ENCODE data around the gene CISTR.
"Not testable (repeated sequence)": the region's sequence is repeated elsewhere in the genome, so short reads cannot be mapped to it uniquely, and the experiment has no call there.

CISTR gene

DNA sequence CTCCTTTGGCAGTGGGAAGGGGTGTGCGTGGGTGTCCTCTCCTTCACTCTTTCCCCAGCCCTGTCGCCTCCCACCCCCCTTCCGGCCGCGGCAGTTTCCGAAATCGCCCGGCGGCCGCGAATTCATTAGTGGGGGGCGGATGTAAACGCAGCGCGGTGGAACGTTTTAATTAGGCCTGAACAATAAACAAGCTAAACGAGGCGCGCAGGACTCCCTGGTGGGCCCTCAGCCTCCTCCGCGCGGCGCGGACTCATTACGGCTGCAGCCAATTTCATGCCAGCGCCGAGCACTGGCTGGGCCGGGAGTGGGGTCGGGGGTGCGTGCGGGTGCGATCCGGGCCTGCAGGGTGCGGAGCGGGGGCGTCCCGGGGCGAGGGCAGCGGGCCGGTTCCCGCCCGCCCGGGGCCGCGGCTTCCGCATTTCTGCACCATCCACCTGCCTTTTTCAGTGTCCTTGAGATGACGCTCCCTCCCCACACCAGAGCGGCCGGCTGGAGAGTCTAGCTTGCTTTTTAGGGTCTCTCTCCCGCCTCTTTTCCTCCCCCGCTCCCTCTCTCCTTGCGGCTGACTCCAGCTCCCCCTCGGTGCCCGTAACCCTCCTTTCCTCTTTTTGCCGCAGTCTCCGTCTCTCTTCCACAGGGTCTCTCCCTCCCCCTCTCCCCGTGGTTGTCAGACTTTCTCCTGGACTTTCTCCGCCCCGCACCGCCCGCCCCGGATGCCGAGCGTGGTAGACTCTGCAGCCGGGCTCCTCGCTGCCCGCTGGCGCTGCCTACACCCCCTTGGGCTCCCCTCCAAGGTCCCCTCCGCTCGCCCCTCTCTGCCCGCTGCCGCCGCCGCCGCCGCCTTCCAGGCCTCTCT, at the start of gene CISTR:
Gene CISTR (minus strand): TSS at position 644 of the 856 bp plus-strand sequence.
- DNase-seq (ENCODE audit: low read depth, low spot score), result no peak

DNA sequence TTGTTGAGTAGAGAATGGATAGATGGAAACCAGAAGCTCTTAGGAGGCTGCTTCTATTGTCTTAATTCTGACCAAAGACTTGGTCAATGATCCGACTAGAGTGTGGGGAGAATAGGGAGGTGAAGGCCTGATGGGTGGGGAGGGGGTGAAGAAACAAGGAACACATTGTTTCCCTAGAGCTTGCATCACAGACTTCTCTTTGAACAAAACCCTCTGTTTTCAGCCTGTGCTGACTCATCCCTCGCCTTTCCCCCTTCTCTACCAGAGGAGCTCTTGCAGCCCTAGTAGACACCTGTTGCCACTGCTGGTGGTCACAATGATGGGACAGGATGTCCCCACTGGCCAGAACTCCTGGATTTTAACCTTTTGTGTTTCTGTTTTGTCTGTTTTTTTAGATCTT, 46.8 kb upstream of the CISTR start:
- DNase-seq (ENCODE audit: low read depth, low spot score), result no peak

DNA sequence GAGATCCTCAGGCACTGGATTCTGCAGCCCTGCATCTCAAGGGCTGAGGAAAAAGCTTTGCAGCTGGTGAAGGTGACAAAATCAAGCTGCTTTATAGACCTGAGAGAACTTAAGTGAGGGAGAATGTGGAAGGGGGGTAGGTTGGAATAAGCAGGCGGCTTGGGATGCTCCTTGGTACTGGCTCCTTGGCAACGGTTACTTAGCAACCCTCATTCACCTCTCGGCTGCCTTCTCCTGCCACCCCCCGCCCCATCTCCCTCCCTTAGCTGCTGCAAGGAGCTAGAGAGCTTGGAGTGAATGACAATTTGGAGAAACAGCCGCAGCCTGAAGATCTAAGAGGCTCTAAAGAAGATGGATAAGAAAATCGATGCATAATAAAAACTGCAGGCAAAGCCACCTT, 44.1 kb upstream of the CISTR start:
- DNase-seq (ENCODE audit: low read depth, low spot score), result no peak

DNA sequence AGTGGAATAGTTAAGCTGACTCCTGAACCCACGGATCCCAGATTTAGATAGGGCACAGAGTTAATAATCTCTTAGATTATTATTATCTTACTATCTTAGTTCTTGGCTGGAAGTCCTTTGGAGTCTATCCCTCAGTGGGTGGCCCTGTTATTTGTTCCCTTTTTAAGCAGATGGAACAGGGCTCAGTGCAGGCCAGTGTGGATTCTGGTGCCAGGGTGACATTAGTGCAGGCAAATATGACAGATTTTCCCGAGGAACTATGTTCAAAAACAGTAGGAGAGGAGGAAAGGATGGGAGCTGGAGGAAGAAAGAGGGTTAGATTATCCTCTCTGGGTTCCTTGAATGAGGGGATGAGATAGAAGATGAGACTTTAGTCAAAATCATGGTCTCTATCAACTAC, 41.4 kb upstream of the CISTR start:
- DNase-seq (ENCODE audit: low read depth, low spot score), result no peak

DNA sequence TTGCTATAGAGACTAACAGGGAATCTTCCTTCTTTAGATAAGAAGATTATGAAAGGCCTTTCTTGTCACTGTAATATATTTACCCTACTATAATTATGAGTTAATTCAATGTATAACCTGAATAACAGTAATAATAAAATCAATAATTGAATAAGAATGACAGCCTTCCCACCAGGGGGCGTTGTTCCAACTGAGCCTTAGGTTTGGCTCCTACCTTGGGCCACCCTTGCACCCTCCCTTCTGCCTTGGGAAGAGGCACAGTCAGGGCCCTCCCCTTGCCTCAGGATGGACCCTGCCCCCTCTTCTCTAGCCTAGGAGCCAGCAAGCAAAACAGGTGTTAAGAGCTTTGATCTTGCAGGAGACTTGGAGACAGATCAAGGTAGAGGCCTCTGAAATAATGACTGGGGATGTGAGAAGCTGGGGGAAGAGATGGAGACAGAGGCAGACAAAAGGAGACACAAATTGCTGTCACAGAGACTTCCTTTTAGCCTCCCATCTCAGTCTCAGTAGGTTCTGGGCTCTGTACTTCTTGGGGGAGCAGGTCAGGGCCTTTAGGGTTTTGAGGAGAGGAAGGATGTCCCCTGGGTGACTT, 40.1 kb upstream of the CISTR start:
- no peak for DNase-seq (ENCODE audit: low read depth, low spot score)

DNA sequence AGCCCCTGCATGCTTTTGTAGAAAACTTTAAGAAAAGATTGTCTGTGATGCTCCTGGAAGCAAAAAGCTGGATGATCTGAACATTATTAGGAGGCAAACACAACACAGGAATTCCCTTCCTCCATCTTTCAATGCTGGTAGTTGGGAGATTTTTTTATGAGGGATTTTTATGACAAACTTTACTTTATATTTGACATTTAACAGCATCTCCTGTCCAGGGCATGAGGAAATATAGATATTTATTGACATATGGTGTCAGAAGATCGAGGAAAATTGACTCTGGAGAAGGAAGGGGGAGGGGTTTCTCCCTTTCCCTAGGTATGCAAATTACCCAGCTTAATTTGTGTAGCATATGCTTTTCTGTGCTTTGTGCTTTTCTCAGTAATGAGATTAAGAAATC, 37.8 kb upstream of the CISTR start:
- DNase-seq (ENCODE audit: low read depth, low spot score), result no peak

DNA sequence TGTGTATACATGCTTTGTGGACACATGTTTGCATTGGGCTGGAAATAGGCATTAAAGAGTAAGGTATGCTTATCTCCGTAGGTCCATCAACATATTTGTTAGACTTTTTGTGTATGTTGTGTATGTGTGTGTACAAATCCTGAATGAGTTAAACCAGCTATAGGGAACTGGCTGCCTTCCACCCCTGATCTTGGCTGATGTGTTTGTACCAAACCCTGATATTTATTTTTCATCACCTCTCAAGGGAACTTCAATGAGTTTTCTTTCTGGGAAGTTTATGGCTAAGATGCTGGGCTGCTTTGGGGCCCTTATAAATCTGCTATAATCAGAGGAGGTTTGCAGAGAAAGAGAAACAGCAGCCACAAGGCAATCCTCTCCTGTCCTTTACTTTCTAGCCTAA, 37.1 kb upstream of the CISTR start:
- no peak for DNase-seq (ENCODE audit: low read depth, low spot score)

DNA sequence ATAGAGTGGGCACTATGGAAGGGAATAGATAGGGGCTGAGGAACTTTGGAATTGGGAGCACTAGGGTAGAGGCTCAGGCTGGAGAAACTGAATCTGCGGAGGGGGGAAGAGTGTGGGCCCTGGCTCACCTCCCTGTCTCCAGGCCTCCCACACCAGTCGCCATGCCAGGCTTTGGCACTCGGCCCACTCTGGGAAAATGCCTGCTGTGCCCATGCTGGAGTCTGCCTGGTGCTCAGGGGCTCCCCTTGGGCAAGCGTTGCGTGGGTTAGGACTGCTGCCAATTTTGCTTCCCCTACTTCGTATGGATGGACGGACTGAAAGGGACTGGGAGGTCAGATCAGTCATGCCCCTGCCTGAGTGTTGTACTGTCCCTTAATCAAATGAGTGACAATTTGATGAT, 34.6 kb upstream of the CISTR start:
- DNase-seq (ENCODE audit: low read depth, low spot score), result no peak

DNA sequence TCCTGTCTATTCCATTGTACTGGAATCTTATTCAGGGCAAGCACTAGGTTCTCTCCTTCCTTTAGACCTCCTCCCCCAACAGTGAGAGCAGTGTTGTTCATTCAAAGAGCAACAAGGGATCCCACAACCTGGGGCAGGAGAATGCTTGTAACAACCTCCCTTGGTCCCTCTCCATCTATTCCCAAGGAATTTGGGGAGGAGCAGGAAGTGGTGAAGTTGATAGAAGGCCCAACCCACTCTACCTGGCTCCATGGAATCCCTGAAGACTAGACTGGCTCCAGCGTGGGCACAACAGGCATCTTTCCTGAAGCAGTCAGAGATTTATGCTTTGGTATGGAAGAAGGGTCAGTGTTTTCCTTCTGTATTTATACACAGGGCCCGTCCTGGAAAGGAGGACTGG, 33.4 kb upstream of the CISTR start:
- DNase-seq (ENCODE audit: low read depth, low spot score), result no peak

DNA sequence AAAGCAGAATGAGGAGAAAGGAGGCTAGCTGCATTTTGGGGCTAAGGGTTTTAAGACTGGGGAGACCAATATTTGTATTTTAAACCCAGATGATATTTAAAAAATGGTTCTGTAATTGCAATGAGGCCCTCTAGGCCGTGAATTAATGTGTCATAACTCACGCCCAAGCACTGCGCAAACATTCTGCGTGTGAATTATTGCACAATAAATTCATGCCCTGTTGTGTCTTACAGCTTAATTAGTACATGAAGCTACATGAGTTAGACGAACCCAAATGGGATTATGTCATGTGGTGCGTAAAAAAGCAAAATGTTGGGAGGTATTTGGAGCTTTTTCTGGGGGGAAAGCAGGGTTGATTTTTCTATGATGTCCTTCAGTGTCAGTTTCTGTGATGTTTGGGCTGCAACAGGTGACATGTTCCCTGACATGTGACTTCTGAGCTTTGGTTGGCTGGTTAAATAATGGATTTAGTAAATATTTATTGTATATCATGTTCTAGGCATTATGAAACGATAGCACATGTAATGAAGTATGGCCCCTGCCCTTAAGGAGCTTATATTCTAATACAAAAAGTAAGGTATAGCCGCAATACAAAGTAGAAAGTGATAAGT, 30.4 kb upstream of the CISTR start:
- no peak for DNase-seq (ENCODE audit: low read depth, low spot score)

DNA sequence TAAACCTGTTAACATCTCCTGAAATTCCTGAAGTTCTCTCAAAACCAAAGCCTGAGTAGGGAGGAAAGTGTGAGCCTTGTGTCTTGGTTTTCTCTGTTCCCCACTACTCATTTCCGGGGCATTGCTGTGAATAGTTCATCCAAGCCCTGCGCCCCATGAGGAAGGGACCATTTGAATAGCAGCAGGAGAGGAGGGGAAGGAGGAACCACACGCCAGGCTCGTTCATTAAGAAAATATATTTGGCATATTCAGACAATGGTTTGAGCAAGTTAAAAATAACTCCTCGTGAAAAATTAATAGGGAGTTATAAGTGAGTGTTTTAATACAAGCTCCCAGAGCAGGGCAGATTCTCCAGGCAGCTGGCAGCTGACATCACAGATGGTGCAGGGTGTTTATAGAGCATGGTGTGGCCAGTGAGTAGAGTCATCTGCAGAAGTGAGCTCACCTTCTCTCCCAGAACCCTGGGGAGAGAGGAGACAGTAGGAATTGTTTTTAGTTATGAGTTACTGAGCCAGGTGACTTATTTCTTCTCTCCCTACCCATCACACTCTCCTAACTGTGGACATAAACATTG, 29.5 kb upstream of the CISTR start:
- no peak for DNase-seq (ENCODE audit: low read depth, low spot score)

DNA sequence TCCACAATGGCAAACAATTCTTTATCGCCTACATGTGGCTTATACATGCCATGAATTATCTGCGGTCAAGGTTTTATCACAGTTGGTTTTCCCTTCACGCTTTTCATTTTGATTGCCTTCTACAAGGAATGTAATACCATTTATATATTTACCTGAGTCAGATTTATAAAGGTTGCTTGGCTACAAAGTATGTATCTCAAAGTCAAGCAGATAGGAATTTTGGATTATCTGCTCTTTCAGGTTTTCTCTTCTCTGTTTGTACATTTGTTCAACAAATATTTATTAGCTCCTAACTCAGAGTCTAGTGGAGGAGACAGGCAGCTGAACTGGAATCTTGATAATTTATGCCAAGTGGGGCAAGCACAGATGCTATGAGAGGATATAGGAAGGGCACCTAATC, 28.5 kb upstream of the CISTR start:
- no peak for DNase-seq (ENCODE audit: low read depth, low spot score)

DNA sequence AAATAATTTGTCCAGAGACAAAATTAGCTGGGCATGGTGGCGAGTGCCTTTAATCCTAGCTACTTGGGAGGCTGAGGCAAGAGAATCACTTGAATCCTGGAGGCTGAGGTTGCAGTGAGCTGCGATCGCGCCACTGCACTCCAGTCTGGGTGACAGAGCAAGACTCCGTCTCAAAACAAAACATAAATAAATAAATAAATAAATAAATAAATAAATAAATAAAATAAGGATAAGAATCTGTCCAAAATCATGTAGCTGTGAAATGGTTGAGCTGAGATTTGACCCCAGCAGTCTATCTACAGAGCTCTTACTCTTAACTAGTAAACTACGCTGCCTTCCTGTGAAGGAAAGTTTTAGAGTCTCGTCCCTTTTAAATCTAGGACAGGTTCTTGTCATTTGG, 27.9 kb upstream of the CISTR start:
- not testable (repeated sequence) for DNase-seq (ENCODE audit: low read depth, low spot score)

DNA sequence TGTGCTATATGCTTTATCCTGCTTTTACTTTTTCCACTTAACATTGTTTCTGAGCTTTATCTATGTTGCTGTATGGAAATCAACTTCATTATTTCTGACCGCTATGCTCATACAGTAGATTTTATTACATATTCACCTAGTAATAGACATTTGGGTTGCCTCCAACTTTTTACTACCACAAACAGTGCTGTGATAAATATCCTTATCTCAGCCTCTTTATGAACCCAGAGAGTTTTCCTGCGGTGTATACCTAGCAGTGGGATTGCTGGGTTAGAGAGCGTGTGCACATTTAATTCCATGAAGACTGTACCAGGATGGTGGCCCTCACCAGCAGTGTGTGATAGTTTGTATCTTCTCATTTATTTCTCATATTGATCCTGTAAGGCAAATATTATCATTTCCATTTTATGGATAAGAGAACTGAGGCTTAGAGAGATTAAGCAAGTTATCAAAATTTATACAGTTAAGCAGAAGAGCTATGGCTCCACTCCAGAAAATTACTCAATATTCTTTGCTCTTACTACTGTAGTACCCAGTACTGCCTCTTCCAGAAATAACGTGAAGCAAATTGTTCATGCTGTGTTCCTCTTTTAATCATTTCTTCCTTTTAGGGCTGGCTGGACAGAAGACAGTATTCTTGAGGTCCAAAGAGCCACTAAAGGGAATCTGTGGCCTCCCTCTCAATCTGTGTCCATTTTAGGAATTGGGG, 26.3 kb upstream of the CISTR start:
- no peak for DNase-seq (ENCODE audit: low read depth, low spot score)

DNA sequence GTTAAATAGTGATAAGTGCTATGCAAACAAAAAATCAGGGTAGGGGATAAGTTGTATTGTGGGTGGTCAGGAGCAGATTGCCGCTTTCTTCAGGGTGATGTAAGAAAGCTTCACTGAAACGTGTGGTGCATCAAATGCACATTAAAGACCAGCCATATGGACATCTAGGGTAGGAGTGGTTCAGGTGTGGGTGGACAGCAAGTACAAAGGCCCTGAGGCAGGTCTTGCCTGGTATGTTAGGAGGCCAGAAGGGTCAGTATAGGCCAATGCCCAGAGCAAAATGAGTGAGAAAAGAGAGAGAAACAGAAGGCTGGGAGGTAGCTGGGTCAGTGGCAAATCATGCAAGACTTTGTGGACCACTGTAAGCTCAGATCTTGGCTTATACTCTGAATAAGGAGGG, 25.6 kb upstream of the CISTR start:
- no peak for DNase-seq (ENCODE audit: low read depth, low spot score)

DNA sequence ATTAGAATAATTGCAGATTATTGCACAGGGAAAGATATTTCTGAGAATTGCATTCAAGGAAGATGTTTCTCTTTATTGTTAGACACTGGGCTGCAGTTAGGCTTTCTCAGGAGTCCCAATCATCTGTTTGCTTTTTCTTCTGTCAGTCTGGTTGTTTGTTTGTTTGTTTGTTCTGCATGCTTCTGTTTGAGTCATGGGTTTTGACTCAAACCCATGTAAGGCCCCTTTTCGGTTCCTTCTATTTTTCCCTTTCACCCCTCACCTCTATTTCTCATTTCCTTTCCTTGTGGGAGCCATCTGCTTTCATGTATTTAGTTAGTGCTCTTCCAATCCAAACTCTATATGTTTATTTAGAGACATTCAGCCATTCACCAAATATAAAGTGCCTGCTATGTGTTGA, 25.1 kb upstream of the CISTR start:
- no peak for DNase-seq (ENCODE audit: low read depth, low spot score)

DNA sequence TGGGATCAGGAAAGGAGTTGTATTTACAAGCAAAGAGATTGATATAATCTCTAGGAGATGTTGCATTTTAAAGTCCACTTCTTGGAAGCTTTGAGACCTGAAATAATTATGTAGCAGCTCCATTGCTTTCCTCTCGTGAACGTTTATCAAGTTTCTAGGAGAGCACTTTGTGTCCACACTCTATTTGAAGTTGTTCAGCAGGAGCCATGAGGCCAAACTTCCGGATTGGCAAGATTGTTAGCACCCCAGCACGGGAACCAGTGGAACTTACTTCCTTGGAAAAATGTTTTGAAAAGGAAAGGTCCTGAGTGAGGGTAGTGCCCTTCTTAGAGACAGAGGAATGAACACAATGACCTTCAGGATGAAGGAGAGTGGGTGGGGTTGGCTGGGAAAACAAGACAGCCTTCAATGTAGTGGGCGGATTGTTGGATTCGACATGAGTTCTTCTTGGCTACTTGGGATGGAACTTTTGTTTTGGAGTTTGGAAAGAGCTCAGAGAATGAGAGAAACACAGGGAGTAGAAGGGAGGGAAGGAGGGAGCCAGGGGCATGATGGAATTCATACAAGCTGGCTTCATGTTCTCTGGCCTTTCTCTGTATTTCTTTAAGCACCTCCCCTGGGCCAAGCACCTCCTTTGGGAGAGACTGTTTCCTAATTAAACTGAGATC, 23.8 kb upstream of the CISTR start:
- no peak for DNase-seq (ENCODE audit: low read depth, low spot score)

DNA sequence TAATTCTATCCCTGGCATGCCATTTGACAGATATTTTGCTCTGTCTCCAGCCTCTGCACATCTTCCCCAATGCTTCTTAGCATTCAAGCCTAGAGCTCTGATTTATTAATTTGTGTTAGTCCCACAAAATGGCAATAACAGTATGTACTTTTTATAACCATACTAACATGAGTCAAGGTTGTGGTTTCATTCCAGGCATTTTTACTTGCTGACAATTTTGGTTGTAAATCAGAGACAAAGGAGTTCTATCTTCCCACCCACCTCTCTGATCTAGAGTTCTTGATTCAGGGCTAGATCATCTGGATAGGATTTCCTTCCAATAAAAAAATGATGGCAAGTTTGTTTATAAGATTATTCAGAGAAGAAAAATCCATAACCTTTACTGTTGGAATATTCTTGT, 18.5 kb upstream of the CISTR start:
- no peak for DNase-seq (ENCODE audit: low read depth, low spot score)

DNA sequence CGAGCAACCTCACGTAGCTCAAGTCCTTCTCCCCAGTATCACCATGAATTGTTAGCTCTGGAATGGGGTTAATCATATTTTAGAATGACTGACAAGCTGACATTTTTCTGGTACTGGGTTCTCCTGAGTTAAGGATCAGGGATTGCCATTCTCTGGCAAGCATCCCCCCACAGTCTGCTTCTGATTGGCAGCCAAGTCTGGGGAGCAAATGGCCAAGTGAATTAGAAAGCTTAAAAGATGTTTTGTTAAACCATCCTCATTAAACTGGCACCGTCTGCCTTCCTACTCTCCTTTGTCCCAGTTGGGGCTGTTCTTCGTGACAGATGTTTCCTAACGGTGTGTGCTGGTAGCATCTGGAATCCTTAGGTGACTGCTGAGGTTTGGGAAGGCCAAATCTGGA, 17.2 kb upstream of the CISTR start:
- DNase-seq (ENCODE audit: low read depth, low spot score), result no peak

DNA sequence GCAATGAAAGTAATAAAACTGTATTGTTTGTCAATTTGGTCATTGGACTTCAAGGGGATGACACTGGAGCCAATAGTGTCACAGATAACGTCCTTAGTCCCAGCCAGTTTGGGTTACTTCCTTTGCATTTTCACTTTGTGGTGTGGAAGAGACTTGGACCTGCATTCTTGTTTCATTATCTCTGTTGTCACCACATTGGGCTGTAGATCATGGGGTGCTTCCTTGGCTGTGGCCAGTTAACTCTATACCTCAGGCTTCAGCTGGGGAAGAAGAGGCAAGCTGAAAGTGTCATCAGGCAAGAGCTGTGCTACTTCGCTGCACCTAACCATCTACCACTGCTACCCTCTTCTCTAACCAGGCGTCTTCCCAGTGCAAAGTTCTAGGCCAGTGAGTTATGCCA, 15.1 kb upstream of the CISTR start:
- DNase-seq (ENCODE audit: low read depth, low spot score), result no peak

DNA sequence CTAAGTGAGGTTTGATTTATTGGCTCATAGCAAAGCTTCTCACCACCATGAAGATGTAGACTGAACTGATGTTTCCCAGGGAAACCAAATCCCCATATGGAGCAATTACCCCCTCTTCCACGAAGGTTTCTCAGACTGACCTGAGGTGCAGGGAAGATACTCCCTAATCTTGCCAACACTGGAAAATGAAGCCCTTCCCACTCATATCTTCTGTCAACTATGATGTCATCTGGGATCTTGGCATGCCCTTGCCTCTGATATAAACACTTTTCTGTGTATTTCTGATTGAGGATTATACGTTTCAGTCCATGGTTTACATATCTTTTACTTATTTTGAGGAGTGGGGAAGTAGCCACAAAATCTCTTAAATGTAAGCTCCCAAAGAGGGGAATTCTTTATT, 14.1 kb upstream of the CISTR start:
- DNase-seq (ENCODE audit: low read depth, low spot score), result no peak

DNA sequence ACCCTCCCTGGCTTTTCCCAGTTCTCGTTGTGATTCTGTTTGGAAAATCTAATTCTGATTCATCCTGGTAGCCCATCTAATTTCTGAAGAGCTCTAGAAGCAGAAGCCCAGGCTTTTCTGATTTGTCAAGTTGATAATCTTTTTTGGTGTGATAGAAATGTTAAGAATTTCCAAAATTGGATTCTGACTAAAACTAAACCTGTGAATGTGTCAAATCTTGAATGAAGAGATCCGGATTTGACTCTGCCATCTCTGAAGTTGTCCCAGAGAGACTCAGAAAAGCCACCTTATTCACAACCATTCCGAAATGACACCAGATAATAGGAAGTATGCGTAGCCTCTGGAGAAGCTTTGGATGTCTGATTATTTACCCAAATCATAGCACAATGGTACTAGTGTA, 12.8 kb upstream of the CISTR start:
- no peak for DNase-seq (ENCODE audit: low read depth, low spot score)

Measured in brain pericyte (primary cell).